HG03159 (cell line): ENCODE results near the gene CPNE9.
A peak's percentile ranks its signal among the peaks of the same experiment; 100 is the strongest.
"Not testable (repeated sequence)": the region's sequence is repeated elsewhere in the genome, so short reads cannot be mapped to it uniquely, and the experiment has no call there.

Experiments used
- ATAC-seq: cut with Tn5 transposase; IDR thresholded peaks from one replicate; pipeline ENCODE4 v1.9.1; 2021; ENCODE audit warnings: mild to moderate bottlenecking, moderate library complexity; ENCODE audit not compliant: unreplicated experiment

The CPNE9 gene

GRCh38 chr3:9745521-9745920, 41.9 kb downstream of the CPNE9 start:
- no peak for ATAC-seq

DNA sequence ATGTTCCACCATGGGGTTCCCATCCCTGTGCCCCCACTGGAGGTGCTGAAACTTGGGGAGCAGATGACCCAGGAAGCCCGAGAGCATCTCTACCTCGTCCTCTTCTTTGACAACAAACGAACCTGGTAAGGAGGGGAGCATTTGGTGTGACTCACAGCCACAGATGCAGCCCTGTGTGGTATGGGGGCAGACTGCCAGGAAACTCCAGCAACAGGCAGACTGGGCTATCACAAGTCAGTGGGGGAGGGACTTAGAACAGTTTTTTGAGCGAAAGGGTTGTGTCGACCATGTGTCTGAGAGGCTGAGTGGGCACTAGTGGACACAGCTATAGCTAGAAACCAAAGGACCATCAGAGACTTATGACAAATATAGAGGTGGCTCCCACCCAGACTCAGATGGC, 42.7 kb downstream of the CPNE9 start:
- no peak for ATAC-seq

DNA sequence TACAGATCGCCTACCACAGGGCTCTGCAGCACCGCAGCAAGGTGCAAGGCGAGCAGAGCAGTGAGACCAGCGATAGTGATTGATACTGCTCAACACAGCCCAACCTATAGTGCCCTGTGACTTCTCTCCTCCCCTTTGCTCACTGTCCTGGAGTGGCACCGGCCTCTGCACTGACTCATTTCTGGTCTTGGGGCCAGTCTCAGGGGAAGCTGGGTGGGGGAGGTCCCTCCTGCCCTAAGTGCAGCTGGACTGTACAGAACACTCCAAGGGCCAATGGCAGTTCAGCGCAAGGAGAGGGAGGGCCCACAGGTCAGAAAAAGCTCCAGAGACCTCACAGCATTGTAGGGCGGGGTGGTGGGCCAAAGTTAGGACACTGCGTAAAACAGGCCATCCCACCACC, 43.6 kb downstream of the CPNE9 start:
- ATAC-seq: no peak

DNA sequence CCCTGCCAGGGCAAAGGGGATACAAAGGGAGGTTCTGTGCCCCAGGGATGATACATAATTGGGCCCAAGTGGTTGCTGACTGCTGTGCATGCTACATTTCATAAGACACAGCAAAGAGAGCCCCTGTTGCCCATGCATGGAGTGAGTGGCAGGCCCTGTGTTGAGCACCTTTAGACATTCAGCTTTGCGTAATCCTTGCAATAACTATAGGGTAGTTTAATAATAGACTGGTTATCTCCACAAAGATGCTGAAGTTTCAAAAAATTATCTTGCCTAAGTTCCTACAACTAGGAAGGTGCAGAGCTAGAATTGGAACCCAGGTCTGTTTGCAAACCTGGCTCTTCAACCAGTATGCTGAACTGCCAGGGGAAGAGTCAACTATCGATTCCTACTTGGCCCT, 44.4 kb downstream of the CPNE9 start:
- no peak for ATAC-seq

- ATAC-seq: no peak
Measured at GRCh38 chr3:9749296-9749644, 45.6 kb downstream of the CPNE9 start.

DNA sequence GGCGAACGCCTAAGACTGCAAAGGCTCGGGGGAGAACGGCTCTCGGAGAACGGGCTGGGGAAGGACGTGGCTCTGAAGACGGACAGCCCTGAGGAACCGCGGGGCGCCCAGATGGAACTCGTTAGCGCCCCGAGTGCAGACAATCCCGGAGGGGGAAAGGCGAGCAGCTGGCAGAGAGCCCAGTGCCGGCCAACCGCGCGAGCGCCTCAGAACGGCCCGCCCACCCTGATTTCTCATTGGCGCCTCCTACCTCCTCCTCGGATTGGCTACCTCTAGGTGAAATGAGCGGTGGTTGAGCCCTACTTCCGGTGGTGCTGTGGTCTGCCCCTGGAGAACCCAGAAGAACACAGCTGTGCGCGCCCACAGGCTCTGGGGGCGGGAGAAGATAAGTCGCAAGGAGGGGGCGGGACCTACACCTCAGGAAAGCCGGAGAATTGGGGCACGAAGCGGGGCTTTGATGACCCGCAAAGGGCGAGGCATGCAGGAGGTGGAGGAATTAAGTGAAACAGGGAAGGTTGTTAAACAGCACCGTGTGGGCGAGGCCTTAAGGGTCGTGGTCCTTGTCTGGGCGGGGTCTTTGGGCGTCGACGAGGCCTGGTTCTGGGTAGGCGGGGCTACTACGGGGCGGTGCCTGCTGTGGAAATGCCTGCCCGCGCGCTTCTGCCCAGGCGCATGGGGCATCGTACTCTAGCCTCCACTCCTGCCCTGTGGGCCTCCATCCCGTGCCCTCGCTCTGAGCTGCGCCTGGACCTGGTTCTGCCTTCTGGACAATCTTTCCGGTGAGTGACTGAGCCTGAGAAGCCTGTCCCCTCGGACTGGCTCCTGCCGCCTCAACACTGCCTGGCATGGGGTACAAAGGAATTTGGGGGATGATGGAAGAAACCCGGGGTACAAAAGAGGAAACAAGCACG, 46.3 kb downstream of the CPNE9 start, which contains the start of gene OGG1:
Gene OGG1, plus strand, starts transcription at position 308 of the 911 bp plus-strand sequence. Its CDS starts 335 bp downstream, at position 643.
- ATAC-seq: peak; percentile 95

DNA sequence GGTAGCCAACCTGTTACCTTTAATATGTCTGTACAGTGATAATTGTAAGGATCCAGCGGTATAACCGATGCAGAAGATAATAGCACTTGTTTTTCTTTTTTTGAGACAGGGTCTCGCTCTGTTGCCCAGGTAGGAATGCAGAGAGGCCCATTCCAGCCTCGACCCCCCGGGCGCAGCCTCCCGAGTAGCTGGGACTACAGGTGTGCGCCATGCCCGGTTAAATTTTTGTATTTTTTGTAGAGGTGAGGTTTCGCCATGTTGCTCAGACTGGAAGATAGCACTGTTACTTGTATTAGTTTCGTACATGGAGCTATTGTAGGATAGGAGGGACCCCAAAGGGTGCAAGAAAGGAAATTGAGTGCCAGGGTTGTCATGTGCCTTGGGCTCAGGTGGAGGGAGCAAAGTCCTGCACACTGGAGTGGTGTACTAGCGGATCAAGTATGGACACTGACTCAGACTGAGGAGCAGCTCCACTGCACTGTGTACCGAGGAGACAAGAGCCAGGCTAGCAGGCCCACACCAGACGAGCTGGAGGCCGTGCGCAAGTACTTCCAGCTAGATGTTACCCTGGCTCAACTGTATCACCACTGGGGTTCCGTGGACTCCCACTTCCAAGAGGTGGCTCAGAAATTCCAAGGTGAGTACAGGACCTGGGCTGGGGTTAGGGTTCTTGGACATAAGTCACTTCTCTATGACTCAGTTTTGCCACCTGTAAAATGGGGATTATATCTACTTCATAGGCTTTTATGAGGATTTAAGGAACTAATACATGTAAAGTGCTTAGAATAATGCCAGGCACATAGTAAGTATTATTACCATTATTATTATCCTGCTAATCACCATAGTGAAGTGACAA, 47.2 kb downstream of the CPNE9 start:
- ATAC-seq: no peak

DNA sequence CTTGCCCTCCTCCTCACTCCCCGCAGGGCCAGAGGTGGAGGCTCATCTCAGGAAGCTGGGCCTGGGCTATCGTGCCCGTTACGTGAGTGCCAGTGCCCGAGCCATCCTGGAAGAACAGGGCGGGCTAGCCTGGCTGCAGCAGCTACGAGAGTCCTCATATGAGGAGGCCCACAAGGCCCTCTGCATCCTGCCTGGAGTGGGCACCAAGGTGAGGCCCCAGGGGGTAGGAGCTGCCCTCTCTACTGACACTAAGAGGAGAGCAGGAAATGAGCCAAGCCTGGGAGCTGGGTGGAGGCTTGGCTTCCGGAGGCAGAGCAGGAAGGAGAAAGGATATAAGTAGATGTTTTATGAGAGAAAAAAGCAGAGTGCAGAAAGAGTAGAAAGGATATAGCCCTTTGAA, 51.0 kb downstream of the CPNE9 start:
- no peak for ATAC-seq

- no peak for ATAC-seq
Measured at GRCh38 chr3:9757427-9757826, 53.8 kb downstream of the CPNE9 start.

DNA sequence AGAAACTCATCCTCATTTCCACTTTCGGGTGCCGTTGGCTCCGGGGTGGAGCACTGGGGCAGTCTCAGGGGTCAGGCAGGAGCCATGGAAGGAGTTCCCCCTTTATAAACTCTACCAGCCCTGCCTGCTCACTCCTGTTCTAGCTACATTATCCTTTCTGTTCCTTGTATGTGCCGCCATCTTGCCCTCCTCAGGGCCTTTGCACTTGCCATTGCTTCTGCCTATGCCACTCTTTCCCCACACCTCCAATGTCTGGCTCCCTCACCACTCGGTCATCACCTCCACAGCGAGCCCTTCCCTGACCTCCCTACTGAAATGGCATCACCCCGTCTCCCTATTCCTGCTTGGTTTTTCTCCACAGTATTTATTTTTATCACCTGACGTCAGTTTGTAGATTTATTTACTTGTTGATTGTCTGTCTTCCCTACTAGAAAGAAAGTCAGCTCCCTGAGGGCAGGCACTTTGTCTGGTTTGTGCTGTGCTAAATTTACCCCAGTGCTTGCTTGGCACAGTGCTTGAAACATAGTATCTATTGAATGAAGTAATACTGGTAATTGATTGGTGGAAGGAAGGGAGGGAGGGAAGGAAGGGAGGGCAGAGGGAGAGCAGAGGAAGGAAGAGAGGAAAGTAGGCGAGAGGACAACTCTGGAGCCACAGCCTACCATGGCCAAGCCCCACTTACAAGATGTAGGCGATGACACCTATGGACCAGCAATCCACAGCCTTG, 57.3 kb downstream of the CPNE9 start:
- no peak for ATAC-seq

GRCh38 chr3:9761919-9762318, 58.3 kb downstream of the CPNE9 start:
- ATAC-seq: no peak

- ATAC-seq: no peak
Measured at GRCh38 chr3:9762871-9763270, 59.2 kb downstream of the CPNE9 start.

DNA sequence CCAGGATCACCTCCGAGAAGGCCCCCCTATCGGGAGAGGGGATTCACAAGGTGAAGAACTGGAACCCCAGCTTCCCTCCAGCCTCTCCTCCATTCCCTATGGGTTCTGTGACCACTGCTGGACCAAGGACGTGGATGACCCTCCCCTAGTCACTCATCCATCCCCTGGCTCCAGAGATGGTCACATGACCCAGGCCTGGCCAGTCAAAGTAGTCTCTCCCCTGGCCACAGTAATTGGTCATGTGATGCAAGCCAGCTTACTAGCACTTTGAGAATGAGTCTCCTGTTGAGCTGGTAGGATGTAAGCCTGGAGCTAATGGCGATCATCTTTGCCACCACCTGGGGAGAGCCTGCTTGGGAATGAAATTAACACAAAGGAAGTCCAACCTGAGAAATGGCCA, 62.2 kb downstream of the CPNE9 start:
- no peak for ATAC-seq

GRCh38 chr3:9767418-9767817, 63.8 kb downstream of the CPNE9 start:
- ATAC-seq: no peak

- ATAC-seq: no peak
Measured at GRCh38 chr3:9768141-9768775, 64.6 kb downstream of the CPNE9 start.

- no peak for ATAC-seq
Measured at GRCh38 chr3:9769012-9769411, 65.4 kb downstream of the CPNE9 start.

DNA sequence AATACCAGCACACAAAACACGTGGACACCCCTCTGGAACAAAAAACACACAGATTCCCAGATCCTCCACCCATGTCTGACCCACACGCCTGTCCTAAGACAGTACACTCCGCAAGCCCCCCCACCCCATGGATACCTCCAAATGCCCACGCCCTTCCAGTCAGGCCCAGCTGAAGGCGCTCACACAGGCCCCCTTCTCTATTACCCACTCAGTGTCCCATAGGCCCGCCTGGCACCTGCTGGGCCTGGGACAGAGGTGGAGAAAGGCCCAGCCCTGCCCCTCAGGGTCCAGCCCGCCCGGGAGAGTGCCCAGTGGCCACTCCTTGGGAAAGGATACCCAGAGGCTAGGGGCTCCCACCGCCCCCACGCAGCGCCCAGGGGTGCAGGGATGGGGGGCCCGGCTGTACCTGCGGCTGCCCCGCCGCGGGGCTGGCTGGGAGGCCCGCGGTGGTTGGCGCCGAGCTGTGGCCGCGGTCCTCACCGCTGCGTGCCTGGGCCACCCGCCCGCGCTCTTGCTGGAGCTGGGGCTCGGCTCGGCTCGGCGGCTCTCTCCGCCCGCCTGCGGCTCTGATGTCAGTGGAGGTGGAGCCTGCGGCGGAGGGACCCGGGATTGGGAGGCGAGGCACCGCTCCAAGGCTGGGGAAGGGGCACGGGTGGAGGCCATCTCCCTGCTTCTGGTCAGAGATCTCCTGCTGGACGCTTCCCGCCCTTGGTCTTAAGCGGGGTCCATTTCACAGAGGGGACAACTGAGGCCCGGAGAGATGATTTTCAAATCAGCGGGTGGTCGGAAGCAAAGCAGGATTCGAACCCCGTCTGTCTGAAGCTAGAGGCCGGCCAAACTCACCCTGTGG, 66.0 kb downstream of the CPNE9 start, which contains the start of gene CAMK1:
Gene CAMK1, minus strand, starts transcription at position 522 of the 850 bp plus-strand sequence. CDS start 2,198 bp downstream, outside the sequence.
- ATAC-seq: no peak

DNA sequence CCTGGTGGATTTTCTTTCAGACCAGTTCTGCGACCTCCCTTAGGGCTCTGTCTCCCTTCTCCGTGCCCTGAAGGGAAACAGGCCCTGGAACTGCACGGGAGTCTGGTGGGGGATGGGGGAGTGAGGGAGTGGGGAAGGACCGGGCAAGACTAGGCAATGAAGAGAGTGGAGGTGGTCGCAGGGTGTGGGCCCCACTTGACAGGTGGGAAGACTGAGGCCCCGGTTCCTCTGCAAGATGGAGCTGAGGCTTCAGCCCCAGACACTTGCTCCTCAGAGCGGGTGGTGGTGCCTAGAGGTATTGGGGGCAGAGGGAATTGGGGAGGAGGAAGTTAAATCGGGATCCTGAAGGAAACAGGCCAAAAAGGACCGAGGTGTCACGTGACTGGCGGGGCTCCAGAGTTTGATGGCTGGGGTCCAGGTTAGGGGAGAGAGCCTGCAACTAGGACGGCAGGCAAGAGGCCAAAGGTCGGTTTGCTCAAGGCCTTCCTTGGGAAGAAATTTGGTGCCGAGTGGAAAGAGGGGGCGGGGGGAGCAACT, 66.7 kb downstream of the CPNE9 start:
- ATAC-seq: no peak

- not testable (repeated sequence) for ATAC-seq
Measured at GRCh38 chr3:9771007-9771406, 67.4 kb downstream of the CPNE9 start.
